Natural killer cell (primary cell): Measurements from ENCODE around the gene RUNX1. TPM values are rescaled to one million over a fixed set of nuclear protein-coding genes. Genes with fewer than 3 reads are reported as not detected.

Experiments used
- ATAC-seq, 3 donors: fragments of 150-1000 bp in 2 of 3; fragments of 200-7000 bp in 1 of 3; cut with Tn5 transposase; 1 replicate in 1 of 3; 2 replicates in 2 of 3; pipeline ENCODE4 v1.10.0; 2021; ENCODE audit warnings: mild to moderate bottlenecking in 2 of 3, moderate library complexity in 2 of 3
- DNase-seq, 2 donors: peaks; one replicate each; pipeline versions ENCODE4 v3.0.0 to v3.0.0-alpha.2; 2013 to 2021; ENCODE audit warnings: mixed read lengths in 1 of 2
- H3K27ac ChIP-seq: one replicate; pipeline ENCODE4 v1.5.1; 2013; ENCODE audit warnings: mild to moderate bottlenecking, low read length
- H3K27me3 ChIP-seq: one replicate; pipeline ENCODE4 v1.6.1; 2013; ENCODE audit warnings: low read length; ENCODE audit not compliant: control insufficient read depth, insufficient read depth
- H3K36me3 ChIP-seq: one replicate; pipeline ENCODE4 v1.6.1; 2013; ENCODE audit warnings: low read length; ENCODE audit not compliant: control insufficient read depth, insufficient read depth
- H3K4me1 ChIP-seq: one replicate; pipeline ENCODE4 v1.6.1; 2013; ENCODE audit warnings: low read length; ENCODE audit not compliant: control insufficient read depth, insufficient read depth
- H3K4me3 ChIP-seq: one replicate; pipeline ENCODE4 v1.5.1; 2013; ENCODE audit warnings: low read length
- H3K9me3 ChIP-seq: one replicate; pipeline ENCODE4 v1.6.1; 2013; ENCODE audit warnings: low read length; ENCODE audit not compliant: control insufficient read depth, insufficient read depth
- H3K27ac Mint-ChIP-seq, 2 donors: one replicate each; pipeline ENCODE4 v1.8.0; 2022; ENCODE audit warnings: mild to moderate bottlenecking in 2 of 2, mixed read lengths in 2 of 2, moderate library complexity in 1 of 2
- H3K27me3 Mint-ChIP-seq, 2 donors: one replicate each; pipeline ENCODE4 v1.8.0; 2022; ENCODE audit warnings: low read depth in 2 of 2, mixed read lengths in 2 of 2
- H3K36me3 Mint-ChIP-seq: one replicate; pipeline ENCODE4 v1.8.0; 2022; ENCODE audit warnings: mixed read lengths
- H3K4me1 Mint-ChIP-seq, 2 donors: one replicate each; pipeline ENCODE4 v1.8.0; 2022; ENCODE audit warnings: mixed read lengths in 2 of 2
- H3K4me3 Mint-ChIP-seq: one replicate; pipeline ENCODE4 v1.8.0; 2022; ENCODE audit warnings: mild to moderate bottlenecking, moderate library complexity, mixed read lengths
- H3K9me3 Mint-ChIP-seq, 2 donors: one replicate each; pipeline ENCODE4 v1.8.0; 2022; ENCODE audit warnings: mixed read lengths in 2 of 2
- CTCF ChIP-seq: fragments of 200-600 bp; IDR thresholded peaks from one replicate; pipeline ENCODE4 v1.8.0; 2022; ENCODE audit warnings: antibody characterized with exemption
- WGBS: methylation state at CpG from one replicate; pipeline ENCODE4 v1.1.7; 2013; ENCODE audit warnings: missing lambda C conversion rate; ENCODE audit not compliant: insufficient coverage; 5-methylcytosine and 5-hydroxymethylcytosine counted together
- intact Hi-C: fragments of 100-400 bp; cut with micrococcal nuclease; formaldehyde crosslinking; loops from one replicate; pipeline ENCODE4 v1.14.2; 2022
- total RNA-seq, 4 donors: library from RNA; stranded (reverse); fragments of 120-200 nt in 1 of 4; gene quantifications; one replicate each; pipeline versions ENCODE4 v1.2.3 to v1.2.4, GENCODE V29; 2013 to 2022

Gene RUNX1
- total RNA-seq, 3 donors from 2014 or later (not counting 1 experiment from before 2014, with no cell fraction given), result 62.1 to 171 (median 98.2) TPM

GRCh38 chr21:34864370-34865149 lies 184.5 kb downstream of the RUNX1 start:
- H3K4me1 ChIP-seq, result peaks cover 14% of the 10 kb centered on the region
- H3K9me3 ChIP-seq, result no peaks in the 10 kb centered on the region
- peak overlapping the region; percentile 1 for H3K4me3 Mint-ChIP-seq
- intact Hi-C loops, result no loop called here
- no peaks in the 10 kb centered on the region for H3K27me3 Mint-ChIP-seq
- ATAC-seq (no peak), DNase-seq (no peak)
- peak overlapping the region in 1 of 2 donors; percentile 35 for H3K27ac Mint-ChIP-seq
- H3K9me3 Mint-ChIP-seq, result no peaks in the 10 kb centered on the region
- peaks cover 13% of the 10 kb centered on the region for H3K36me3 Mint-ChIP-seq
- 98% methylated on average over 8 of the region's 8 CpGs for WGBS
- TF ChIP-seq CTCF, result no peak
- no peak overlapping the region for H3K27ac ChIP-seq
- H3K4me1 Mint-ChIP-seq, result peaks cover 39 to 65% of the 10 kb centered on the region in 2 donors
- no peaks in the 10 kb centered on the region for H3K27me3 ChIP-seq
- no peak overlapping the region for H3K4me3 ChIP-seq
- H3K36me3 ChIP-seq, result peaks cover 42% of the 10 kb centered on the region

DNA sequence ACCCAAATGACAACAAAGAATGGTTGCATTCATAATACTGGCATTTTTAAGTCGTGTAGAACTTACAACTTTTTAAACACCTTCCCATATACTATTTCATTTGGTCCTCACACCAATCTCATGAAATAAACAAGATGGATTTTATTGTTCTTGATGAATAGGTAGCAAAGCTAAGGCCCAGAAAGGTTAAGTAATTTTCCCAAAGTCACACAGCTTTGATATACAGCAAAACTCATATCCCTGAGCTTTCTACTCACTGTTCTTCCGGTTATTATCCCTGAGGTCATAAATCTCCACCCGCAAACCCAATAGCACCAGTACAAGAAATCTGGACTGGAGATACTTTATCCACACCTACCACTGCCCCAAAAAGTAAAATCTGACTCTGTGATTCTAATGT lies 186.2 kb downstream of the RUNX1 start:
- intact Hi-C loops, result no loop called here
- no peak for DNase-seq
- Histone ChIP-seq H3K27me3 (no peaks in the 10 kb centered on the region), H3K36me3 (peaks cover 42% of the 10 kb centered on the region), H3K9me3 (no peaks in the 10 kb centered on the region), H3K27ac (no peak overlapping the region), H3K4me3 (no peak overlapping the region), H3K4me1 (peaks cover 16% of the 10 kb centered on the region)
- WGBS, result 100% methylated on average over 3 of the region's 3 CpGs
- H3K4me1 Mint-ChIP-seq, result peaks cover 42 to 58% of the 10 kb centered on the region in 2 donors
- no peak overlapping the region for H3K27ac Mint-ChIP-seq
- ATAC-seq, result no peak
- peaks cover 14% of the 10 kb centered on the region for H3K36me3 Mint-ChIP-seq
- H3K4me3 Mint-ChIP-seq, result no peak overlapping the region
- no peak for TF ChIP-seq CTCF
- H3K9me3 Mint-ChIP-seq, result no peaks in the 10 kb centered on the region
- no peaks in the 10 kb centered on the region for H3K27me3 Mint-ChIP-seq

- Mint-ChIP-seq H3K36me3 (peaks cover 14% of the 10 kb centered on the region), H3K27ac (no peak overlapping the region), H3K9me3 (no peaks in the 10 kb centered on the region), H3K27me3 (no peaks in the 10 kb centered on the region), H3K4me1 (peaks cover 41 to 52% of the 10 kb centered on the region in 2 donors), H3K4me3 (no peak overlapping the region)
- Histone ChIP-seq H3K4me3 (no peak overlapping the region), H3K27me3 (no peaks in the 10 kb centered on the region), H3K27ac (no peak overlapping the region), H3K4me1 (peaks cover 18% of the 10 kb centered on the region), H3K9me3 (no peaks in the 10 kb centered on the region), H3K36me3 (peaks cover 56% of the 10 kb centered on the region)
- intact Hi-C loops, result no loop called here
- ATAC-seq (no peak), DNase-seq (no peak)
- WGBS, result 97% methylated on average over 4 of the region's 4 CpGs
- TF ChIP-seq CTCF, result no peak
Measured at GRCh38 chr21:34861258-34861657, 187.8 kb downstream of the RUNX1 start.
